Activated naive CD8-positive, alpha-beta T cell treated with anti-CD3 and anti-CD28 coated beads, Interleukin-2, amount 50 U/mL, for 24 hours (primary cell): ENCODE measurements around the gene COQ5.
A peak's percentile ranks its signal among the peaks of the same experiment; 100 is the strongest.
"Not testable (repeated sequence)": the region's sequence is repeated elsewhere in the genome, so short reads cannot be mapped to it uniquely, and the experiment has no call there.

ENCODE experiments used
- ATAC-seq: fragments of 150-1000 bp; cut with Tn5 transposase; one replicate; pipeline ENCODE4 v1.10.0; 2021
- DNase-seq: peaks from one replicate; pipeline ENCODE4 v3.0.0; 2021
- H3K27ac Mint-ChIP-seq: one replicate; pipeline ENCODE4 v1.8.0; 2021; ENCODE audit warnings: mild to moderate bottlenecking, mixed read lengths
- H3K27me3 Mint-ChIP-seq: one replicate; pipeline ENCODE4 v1.8.0; 2021; ENCODE audit warnings: mixed read lengths
- H3K36me3 Mint-ChIP-seq: one replicate; pipeline ENCODE4 v1.8.0; 2021; ENCODE audit warnings: low read depth, mixed read lengths
- H3K4me1 Mint-ChIP-seq: one replicate; pipeline ENCODE4 v1.8.0; 2021; ENCODE audit warnings: mixed read lengths
- H3K4me3 Mint-ChIP-seq: one replicate; pipeline ENCODE4 v1.8.0; 2021; ENCODE audit warnings: mild to moderate bottlenecking, moderate library complexity, mixed read lengths
- H3K9me3 Mint-ChIP-seq: one replicate; pipeline ENCODE4 v1.8.0; 2021; ENCODE audit warnings: mixed read lengths

COQ5 gene

GRCh38 chr12:120536064-120536791 is 7.3 kb upstream of the COQ5 start:
- ATAC-seq (no peak), DNase-seq (peak; percentile 23)
- Mint-ChIP-seq H3K4me3 (peak overlapping the region; percentile 92), H3K4me1 (peaks cover 57% of the 10 kb centered on the region), H3K9me3 (no peaks in the 10 kb centered on the region), H3K36me3 (peaks cover 42% of the 10 kb centered on the region), H3K27ac (peak overlapping the region; percentile 91), H3K27me3 (no peaks in the 10 kb centered on the region)

DNA sequence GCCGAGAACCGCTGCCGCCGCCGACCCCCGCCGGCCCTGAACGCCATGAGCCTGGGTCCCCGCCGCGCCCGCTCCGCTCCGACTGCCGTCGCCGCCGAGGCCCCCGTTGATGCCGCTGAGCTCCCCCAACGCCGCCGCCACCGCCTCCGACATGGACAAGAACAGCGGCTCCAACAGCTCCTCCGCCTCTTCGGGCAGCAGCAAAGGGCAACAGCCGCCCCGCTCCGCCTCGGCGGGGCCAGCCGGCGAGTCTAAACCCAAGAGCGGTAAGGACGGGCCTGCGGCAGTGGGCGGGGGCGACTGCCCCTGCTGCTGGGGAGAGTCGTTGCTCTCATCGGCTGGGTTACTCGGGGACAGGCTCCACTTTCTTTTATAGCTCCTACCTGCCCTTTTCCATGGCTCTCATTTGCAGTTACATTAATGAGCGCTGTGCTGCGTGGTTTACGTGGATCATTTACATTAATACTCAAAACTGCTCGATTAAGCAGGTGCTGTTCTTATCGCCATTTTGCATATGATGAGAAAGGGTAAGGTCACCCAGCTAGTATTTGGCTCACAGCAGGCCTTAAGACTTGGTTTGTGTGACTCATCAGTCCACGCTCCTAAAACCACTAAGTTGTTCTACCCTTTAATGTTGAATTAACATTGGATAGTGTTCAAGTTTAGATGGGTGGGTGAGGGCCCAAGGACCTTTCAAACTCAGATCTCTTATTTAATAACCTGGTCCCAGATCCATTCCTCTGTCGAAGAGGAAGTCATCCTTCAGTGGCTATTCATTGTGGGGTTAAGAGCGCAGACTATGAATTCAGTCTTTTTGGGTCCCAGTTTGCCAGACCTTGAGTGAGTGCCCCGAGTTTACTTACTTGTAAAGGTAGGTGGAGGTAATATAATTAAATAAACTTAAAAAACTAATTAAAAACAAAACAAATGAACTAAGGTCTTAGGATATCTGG is 6.0 kb upstream of the COQ5 start:
- H3K27me3 Mint-ChIP-seq, result no peaks in the 10 kb centered on the region
- peak; percentile 79 for ATAC-seq
- peaks cover 51% of the 10 kb centered on the region for H3K4me1 Mint-ChIP-seq

GRCh38 chr12:120534203-120534702 is 5.3 kb upstream of the COQ5 start, which contains the start of gene RNF10:
TSS of gene RNF10 (plus strand) at chr12:120534356. CDS start at chr12:120534812, 456 bp downstream.
- Mint-ChIP-seq H3K4me3 (peak within 1 kb of the TSS; percentile 92), H3K27ac (peak within 1 kb of the TSS; percentile 91)

More for the DNA sequence above, 6.0 kb upstream of the COQ5 start:
- H3K4me3 Mint-ChIP-seq, result peak overlapping the region; percentile 92
- peak overlapping the region; percentile 91 for H3K27ac Mint-ChIP-seq
- H3K36me3 Mint-ChIP-seq, result peaks cover 34% of the 10 kb centered on the region
- H3K9me3 Mint-ChIP-seq, result no peaks in the 10 kb centered on the region
- peak; percentile 54 for DNase-seq

GRCh38 chr12:120532701-120533238 is 3.8 kb upstream of the COQ5 start:
- Mint-ChIP-seq H3K9me3 (no peaks in the 10 kb centered on the region), H3K27me3 (no peaks in the 10 kb centered on the region), H3K27ac (no peak overlapping the region), H3K36me3 (peaks cover 21% of the 10 kb centered on the region), H3K4me3 (no peak overlapping the region), H3K4me1 (peaks cover 36% of the 10 kb centered on the region)
- ATAC-seq, result no peak
- DNase-seq, result no peak

More at GRCh38 chr12:120534203-120534702, 5.3 kb upstream of the COQ5 start, which contains the start of gene RNF10:
- ATAC-seq (peak; percentile 74), DNase-seq (peak; percentile 69)
- peaks cover 30% of the 10 kb centered on the region for H3K36me3 Mint-ChIP-seq
- H3K9me3 Mint-ChIP-seq, result no peaks in the 10 kb centered on the region
- peaks cover 48% of the 10 kb centered on the region for H3K4me1 Mint-ChIP-seq
- H3K27me3 Mint-ChIP-seq, result no peaks in the 10 kb centered on the region

- not testable (repeated sequence) for H3K27me3 Mint-ChIP-seq, DNase-seq, H3K27ac Mint-ChIP-seq, H3K9me3 Mint-ChIP-seq, H3K36me3 Mint-ChIP-seq, ATAC-seq
- Mint-ChIP-seq H3K4me1 (peaks cover 18% of the 10 kb centered on the region), H3K4me3 (peak overlapping the region; percentile 97)
Measured at GRCh38 chr12:120530418-120530761, 1.4 kb upstream of the COQ5 start.

DNA sequence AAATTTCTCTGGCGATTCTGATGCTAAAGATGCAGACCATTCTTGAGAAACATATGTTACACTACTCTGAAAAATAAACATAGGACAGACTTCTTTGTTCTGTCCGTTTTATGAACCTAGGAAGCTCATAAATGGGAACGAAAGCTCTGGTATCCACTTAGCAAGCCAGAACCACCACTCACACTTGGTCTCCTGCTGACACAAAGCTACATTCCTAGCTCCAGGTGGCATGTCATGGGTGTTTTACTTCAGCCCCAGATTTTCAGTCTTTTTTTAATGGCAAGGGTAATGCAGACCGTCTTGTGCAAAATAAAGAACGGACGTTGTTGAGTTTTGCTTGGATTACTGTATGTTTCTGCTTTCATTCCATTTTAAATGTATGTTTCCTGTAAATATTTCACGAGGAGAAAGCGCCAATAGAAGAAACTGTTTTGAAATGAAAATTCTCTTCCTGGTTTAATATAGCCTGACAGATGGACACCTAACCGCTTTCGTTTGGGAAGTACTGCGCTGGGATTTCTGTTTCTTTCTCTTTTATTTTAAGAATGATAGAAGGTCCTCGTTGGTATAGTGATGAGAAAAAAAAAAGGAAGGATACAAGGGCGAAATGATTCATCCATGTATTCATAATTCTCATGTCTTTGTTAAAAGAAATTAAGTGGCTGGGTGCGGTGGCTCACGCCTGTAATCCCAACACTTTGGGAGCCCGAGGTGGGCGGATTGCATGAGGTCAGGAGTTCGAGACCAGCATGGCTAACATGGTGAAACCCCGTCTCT is 871 bp upstream of the COQ5 start:
- DNase-seq, result no peak
- Mint-ChIP-seq H3K4me1 (peaks cover 18% of the 10 kb centered on the region), H3K27ac (peak overlapping the region; percentile 97), H3K4me3 (peak overlapping the region; percentile 97), H3K27me3 (no peaks in the 10 kb centered on the region), H3K9me3 (no peaks in the 10 kb centered on the region), H3K36me3 (no peaks in the 10 kb centered on the region)
- ATAC-seq, result no peak

- no peak for ATAC-seq
- H3K36me3 Mint-ChIP-seq, result peaks cover 3% of the 10 kb centered on the region
- peaks cover 5% of the 10 kb centered on the region for H3K4me1 Mint-ChIP-seq
- H3K27me3 Mint-ChIP-seq, result no peaks in the 10 kb centered on the region
- H3K27ac Mint-ChIP-seq, result no peak overlapping the region
- H3K9me3 Mint-ChIP-seq, result no peaks in the 10 kb centered on the region
- no peak overlapping the region for H3K4me3 Mint-ChIP-seq
- no peak for DNase-seq
Measured at GRCh38 chr12:120522568-120522967, 6.4 kb downstream of the COQ5 start.

GRCh38 chr12:120519324-120519723 is 9.6 kb downstream of the COQ5 start:
- H3K27me3 Mint-ChIP-seq, ATAC-seq, H3K27ac Mint-ChIP-seq, H3K4me1 Mint-ChIP-seq, H3K4me3 Mint-ChIP-seq, DNase-seq, H3K9me3 Mint-ChIP-seq: not testable (repeated sequence)
- peaks cover 18% of the 10 kb centered on the region for H3K36me3 Mint-ChIP-seq

GRCh38 chr12:120515496-120515895 is 13.5 kb downstream of the COQ5 start:
- ATAC-seq, result no peak
- no peak overlapping the region for H3K27ac Mint-ChIP-seq
- H3K4me1 Mint-ChIP-seq, result no peaks in the 10 kb centered on the region

GRCh38 chr12:120514002-120514401 is 15.0 kb downstream of the COQ5 start:
- no peaks in the 10 kb centered on the region for H3K9me3 Mint-ChIP-seq
- no peaks in the 10 kb centered on the region for H3K27me3 Mint-ChIP-seq
- H3K4me3 Mint-ChIP-seq, result no peak overlapping the region
- DNase-seq (no peak), ATAC-seq (no peak)
- H3K36me3 Mint-ChIP-seq, result peaks cover 19% of the 10 kb centered on the region
- no peak overlapping the region for H3K27ac Mint-ChIP-seq
- H3K4me1 Mint-ChIP-seq, result no peaks in the 10 kb centered on the region

More at GRCh38 chr12:120515496-120515895, 13.5 kb downstream of the COQ5 start:
- H3K36me3 Mint-ChIP-seq, result peaks cover 19% of the 10 kb centered on the region
- no peak for DNase-seq
- H3K27me3 Mint-ChIP-seq, result no peaks in the 10 kb centered on the region
- no peak overlapping the region for H3K4me3 Mint-ChIP-seq
- H3K9me3 Mint-ChIP-seq, result no peaks in the 10 kb centered on the region

- H3K36me3 Mint-ChIP-seq, result peaks cover 14% of the 10 kb centered on the region
- H3K4me3 Mint-ChIP-seq, result no peak overlapping the region
- ATAC-seq (no peak), DNase-seq (no peak)
- H3K27ac Mint-ChIP-seq, result no peak overlapping the region
- no peaks in the 10 kb centered on the region for H3K27me3 Mint-ChIP-seq
- no peaks in the 10 kb centered on the region for H3K9me3 Mint-ChIP-seq
- H3K4me1 Mint-ChIP-seq, result no peaks in the 10 kb centered on the region
Measured at GRCh38 chr12:120508537-120508936, 20.4 kb downstream of the COQ5 start.

- no peak for DNase-seq
- Mint-ChIP-seq H3K36me3 (peaks cover 23% of the 10 kb centered on the region), H3K9me3 (no peaks in the 10 kb centered on the region), H3K27me3 (no peaks in the 10 kb centered on the region), H3K4me3 (no peak overlapping the region), H3K27ac (no peak overlapping the region), H3K4me1 (no peaks in the 10 kb centered on the region)
- ATAC-seq, result no peak
Measured at GRCh38 chr12:120504587-120504986, 24.4 kb downstream of the COQ5 start.

DNA sequence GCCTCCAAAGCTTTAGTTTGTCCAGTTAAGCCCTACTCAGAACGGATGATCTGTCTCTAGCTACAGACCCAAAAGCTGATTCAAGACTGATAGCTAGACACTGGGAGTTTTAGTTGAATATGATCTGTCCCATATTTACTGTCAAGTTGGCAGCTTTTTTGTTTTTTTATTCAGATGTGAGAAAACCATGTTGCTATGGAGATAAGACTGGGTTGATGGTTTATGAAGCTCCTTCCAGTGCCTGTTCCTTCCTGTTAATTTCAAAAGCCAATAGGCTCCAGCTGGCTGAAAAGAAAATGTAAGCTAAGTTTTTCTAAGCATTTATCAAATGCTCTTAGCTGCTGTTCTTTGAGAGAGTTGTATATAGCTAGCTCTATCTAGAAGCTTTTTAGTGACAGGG is 28.4 kb downstream of the COQ5 start:
- no peak for ATAC-seq
- H3K9me3 Mint-ChIP-seq, result no peaks in the 10 kb centered on the region
- H3K27ac Mint-ChIP-seq, result peak overlapping the region; percentile 2
- no peak overlapping the region for H3K4me3 Mint-ChIP-seq
- H3K4me1 Mint-ChIP-seq, result peaks cover 16% of the 10 kb centered on the region
- H3K36me3 Mint-ChIP-seq, result peaks cover 41% of the 10 kb centered on the region
- peaks cover 2% of the 10 kb centered on the region for H3K27me3 Mint-ChIP-seq
- DNase-seq, result no peak
